Keratinocyte (primary cell): ENCODE data around the gene TMBIM4.

Experiments used
- CTCF ChIP-seq, 3 experiments: IDR thresholded peaks in 1 of 3; conservative IDR thresholded peaks in 1 of 3; optimal IDR thresholded peaks in 1 of 3; 2 replicates in 2 of 3; 3 replicates in 1 of 3; pipeline versions ENCODE3 to v1.5.1; 2011; ENCODE audit warnings: low read length in 3 of 3, mild to moderate bottlenecking in 3 of 3, moderate library complexity in 2 of 3, control low read depth in 1 of 3, inconsistent platforms in 1 of 3; ENCODE audit not compliant: insufficient read depth in 2 of 3; ENCODE audit errors: extremely low read depth in 1 of 3
- EZH2 ChIP-seq: IDR thresholded peaks from one replicate; pipeline ENCODE4 v1.6.1; 2012; ENCODE audit warnings: inconsistent platforms, mild to moderate bottlenecking, low read length, moderate library complexity

GRCh38 chr12:66217342-66217917, 47.6 kb upstream of the TMBIM4 start:
- TF ChIP-seq CTCF (optimal IDR thresholded peaks at IDR 0.05 in 1 of 3, IDR thresholded peaks at IDR 0.05 in 1 of 3, conservative IDR thresholded peaks at IDR 0.05 in 1 of 3; ENCODE audit: extremely low read depth in 1 of 3, insufficient read depth in 2 of 3, low read length in 3 of 3) (no peak), EZH2 (no peak)
